Stomach smooth muscle (tissue), 2 donors: ENCODE measurements around the gene ZNF436.
"Not testable (repeated sequence)": the region's sequence is repeated elsewhere in the genome, so short reads cannot be mapped to it uniquely, and the experiment has no call there.

ENCODE experiments used
- H3K27ac ChIP-seq: one replicate; pipeline ENCODE4 v1.7.0; 2013; ENCODE audit warnings: mild to moderate bottlenecking, low read length, inconsistent platforms
- H3K27me3 ChIP-seq, 2 donors: one replicate each; pipeline ENCODE4 v1.7.0; 2013; ENCODE audit warnings: low read length in 2 of 2; ENCODE audit not compliant: insufficient read depth in 2 of 2, control insufficient read depth in 1 of 2
- H3K36me3 ChIP-seq, 2 donors: one replicate each; pipeline ENCODE4 v1.7.0; 2013; ENCODE audit warnings: low read length in 2 of 2; ENCODE audit not compliant: control insufficient read depth in 2 of 2, insufficient read depth in 2 of 2
- H3K4me1 ChIP-seq: one replicate; pipeline ENCODE4 v1.7.0; 2013; ENCODE audit warnings: low read length; ENCODE audit not compliant: control insufficient read depth, insufficient read depth
- H3K4me3 ChIP-seq, 2 donors: one replicate each; pipeline ENCODE4 v1.7.0; 2013; ENCODE audit warnings: low read length in 2 of 2
- H3K9ac ChIP-seq, 2 donors: one replicate each; pipeline ENCODE4 v1.7.0; 2013; ENCODE audit warnings: low read length in 2 of 2, mild to moderate bottlenecking in 1 of 2
- H3K9me3 ChIP-seq, 2 donors: one replicate each; pipeline ENCODE4 v1.7.0; 2013; ENCODE audit warnings: low read length in 2 of 2; ENCODE audit not compliant: control insufficient read depth in 2 of 2
- donor health status: healthy.
- donor health status: Pancreatic carcinoma.

ZNF436 gene

GRCh38 chr1:23376890-23377811 is 7.5 kb upstream of the ZNF436 start:
- peaks cover 9% of the 10 kb centered on the region for H3K4me1 ChIP-seq
- H3K4me3 ChIP-seq = peak overlapping the region in 1 of 2 donors; percentile 35
- H3K36me3 ChIP-seq = peaks cover 4 to 7% of the 10 kb centered on the region in 2 donors
- H3K27me3 ChIP-seq = no peaks in the 10 kb centered on the region
- H3K27ac ChIP-seq = peak overlapping the region; percentile 67
- H3K9ac ChIP-seq = peak overlapping the region in 1 of 2 donors; percentile 42
- no peaks in the 10 kb centered on the region for H3K9me3 ChIP-seq

- not testable (repeated sequence) for H3K9me3 ChIP-seq, H3K27ac ChIP-seq, H3K9ac ChIP-seq, H3K4me3 ChIP-seq, H3K36me3 ChIP-seq, H3K27me3 ChIP-seq
- peaks cover 34% of the 10 kb centered on the region for H3K4me1 ChIP-seq
Measured at GRCh38 chr1:23374079-23374735, 4.6 kb upstream of the ZNF436 start.

GRCh38 chr1:23371987-23372880 is 2.6 kb upstream of the ZNF436 start:
- H3K9ac ChIP-seq = no peak overlapping the region
- H3K9me3 ChIP-seq = no peaks in the 10 kb centered on the region
- peaks cover 0 to 4% of the 10 kb centered on the region in 2 donors for H3K36me3 ChIP-seq
- H3K27ac ChIP-seq = no peak overlapping the region
- no peak overlapping the region for H3K4me3 ChIP-seq
- no peaks in the 10 kb centered on the region for H3K27me3 ChIP-seq
- peaks cover 42% of the 10 kb centered on the region for H3K4me1 ChIP-seq

GRCh38 chr1:23370709-23371584 is 1.3 kb upstream of the ZNF436 start:
- H3K27me3 ChIP-seq = no peaks in the 10 kb centered on the region
- peaks cover 46% of the 10 kb centered on the region for H3K4me1 ChIP-seq
- peak overlapping the region; percentile 95 for H3K27ac ChIP-seq
- H3K4me3 ChIP-seq = peak overlapping the region; percentile 12 to 98
- H3K9me3 ChIP-seq = no peaks in the 10 kb centered on the region
- peaks cover 3 to 8% of the 10 kb centered on the region in 2 donors for H3K36me3 ChIP-seq
- H3K9ac ChIP-seq = peak overlapping the region; percentile 60 to 97

GRCh38 chr1:23370330-23370708 is 683 bp upstream of the ZNF436 start:
- H3K4me1 ChIP-seq = peaks cover 46% of the 10 kb centered on the region
- H3K36me3 ChIP-seq = peaks cover 3 to 10% of the 10 kb centered on the region in 2 donors
- H3K9ac ChIP-seq = peak overlapping the region; percentile 60 to 97
- H3K27ac ChIP-seq = peak overlapping the region; percentile 95
- H3K9me3 ChIP-seq = no peaks in the 10 kb centered on the region
- H3K27me3 ChIP-seq = no peaks in the 10 kb centered on the region
- peak overlapping the region; percentile 96 to 98 for H3K4me3 ChIP-seq

- Histone ChIP-seq H3K4me3 (peak overlapping the region; percentile 96 to 98), H3K9me3 (peaks cover 0 to 5% of the 10 kb centered on the region in 2 donors), H3K4me1 (peaks cover 46% of the 10 kb centered on the region), H3K9ac (peak overlapping the region; percentile 97 to 98), H3K27me3 (no peaks in the 10 kb centered on the region), H3K36me3 (peaks cover 12% of the 10 kb centered on the region in 2 donors), H3K27ac (peak overlapping the region; percentile 95)
Measured at GRCh38 chr1:23368562-23369334, 888 bp downstream of the ZNF436 start.

GRCh38 chr1:23367791-23368561 is 1.7 kb downstream of the ZNF436 start:
- H3K4me3 ChIP-seq = peak overlapping the region; percentile 96 to 98
- peaks cover under 1 to 12% of the 10 kb centered on the region in 2 donors for H3K9me3 ChIP-seq
- no peaks in the 10 kb centered on the region for H3K27me3 ChIP-seq
- peaks cover 46% of the 10 kb centered on the region for H3K4me1 ChIP-seq
- H3K27ac ChIP-seq = peak overlapping the region; percentile 95
- peak overlapping the region; percentile 97 to 98 for H3K9ac ChIP-seq
- peaks cover 14 to 20% of the 10 kb centered on the region in 2 donors for H3K36me3 ChIP-seq

GRCh38 chr1:23367451-23367790 is 2.2 kb downstream of the ZNF436 start:
- Histone ChIP-seq H3K9ac (peak overlapping the region; percentile 90 to 91), H3K9me3 (peaks cover 6 to 18% of the 10 kb centered on the region in 2 donors), H3K4me1 (peaks cover 46% of the 10 kb centered on the region), H3K27me3 (no peaks in the 10 kb centered on the region), H3K27ac (peak overlapping the region; percentile 95), H3K36me3 (peaks cover 19 to 25% of the 10 kb centered on the region in 2 donors), H3K4me3 (peak overlapping the region; percentile 96 to 98)

GRCh38 chr1:23366598-23366997 is 3.0 kb downstream of the ZNF436 start:
- peaks cover 39% of the 10 kb centered on the region for H3K4me1 ChIP-seq
- peaks cover 14 to 26% of the 10 kb centered on the region in 2 donors for H3K9me3 ChIP-seq
- H3K27ac ChIP-seq = no peak overlapping the region
- peak overlapping the region in 1 of 2 donors; percentile 98 for H3K4me3 ChIP-seq
- H3K36me3 ChIP-seq = peaks cover 27 to 34% of the 10 kb centered on the region in 2 donors
- no peak overlapping the region for H3K9ac ChIP-seq
- H3K27me3 ChIP-seq = no peaks in the 10 kb centered on the region
